Measurements from ENCODE around the gene CHN1. TPM values are rescaled to one million over a fixed set of nuclear protein-coding genes. Genes with fewer than 3 reads are reported as not detected.

CHN1 gene
- total and polyA plus RNA-seq, 2 of the 8 experiments (the other 6 are each of a cell fraction or from before 2014, with no cell fraction given), result 54.0 to 65.7 TPM

DNA sequence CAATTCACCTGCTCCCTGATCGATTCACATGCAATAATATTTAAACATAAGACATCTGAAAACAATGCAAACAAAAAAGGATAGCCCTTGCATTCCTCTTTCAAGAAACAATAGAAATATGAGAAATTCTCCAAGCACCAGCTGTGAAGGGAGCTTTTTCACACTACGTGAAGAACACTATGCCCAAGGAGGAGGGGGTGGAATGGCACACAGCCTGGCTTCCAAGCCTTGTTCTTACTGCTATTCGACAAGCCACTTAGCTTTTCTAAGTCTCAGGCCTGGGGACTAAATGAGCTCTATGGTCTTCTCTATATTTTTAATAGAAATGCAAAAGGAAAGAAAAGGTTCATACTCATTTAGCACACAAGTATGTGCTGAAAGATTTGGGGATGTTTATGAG lies 148.7 kb downstream of the CHN1 start (continued):
- TF ChIP-seq CHD7 (IDR thresholded peaks at IDR 0.05; ENCODE audit: insufficient replicate concordance, low read length) (no peak), POU5F1 (IDR thresholded peaks at IDR 0.05; ENCODE audit: low read depth, low read length) (no peak), NANOG (IDR thresholded peaks at IDR 0.05; ENCODE audit: insufficient read depth, low read depth, low read length, poor library complexity, severe bottlenecking) (no peak), KDM4A (IDR thresholded peaks at IDR 0.05; ENCODE audit: low read depth, low read length, severe bottlenecking) (no peak), ASH2L (IDR thresholded peaks at IDR 0.05; ENCODE audit: low read length) (no peak), NRF1 (IDR thresholded peaks at IDR 0.05; ENCODE audit: low read depth, low read length) (no peak)
- TF ChIP-seq, protein P1, sequence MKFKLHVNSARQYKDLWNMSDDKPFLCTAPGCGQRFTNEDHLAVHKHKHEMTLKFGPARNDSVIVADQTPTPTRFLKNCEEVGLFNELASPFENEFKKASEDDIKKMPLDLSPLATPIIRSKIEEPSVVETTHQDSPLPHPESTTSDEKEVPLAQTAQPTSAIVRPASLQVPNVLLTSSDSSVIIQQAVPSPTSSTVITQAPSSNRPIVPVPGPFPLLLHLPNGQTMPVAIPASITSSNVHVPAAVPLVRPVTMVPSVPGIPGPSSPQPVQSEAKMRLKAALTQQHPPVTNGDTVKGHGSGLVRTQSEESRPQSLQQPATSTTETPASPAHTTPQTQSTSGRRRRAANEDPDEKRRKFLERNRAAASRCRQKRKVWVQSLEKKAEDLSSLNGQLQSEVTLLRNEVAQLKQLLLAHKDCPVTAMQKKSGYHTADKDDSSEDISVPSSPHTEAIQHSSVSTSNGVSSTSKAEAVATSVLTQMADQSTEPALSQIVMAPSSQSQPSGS (IDR thresholded peaks at IDR 0.05; ENCODE audit: low read length), result no peak

Data from H1 (cell line).